OCI-LY3 (cell line): ENCODE data around the gene HMSD.

Source experiments
- EZH2phosphoT487 ChIP-seq: fragments of 200-600 bp; shearing (Covaris generic); IDR thresholded peaks from 2 replicates; pipeline ENCODE4 v1.6.1; 2018; ENCODE audit warnings: antibody characterized with exemption, mixed run types, low read depth
- TF ChIP-seq, protein P1 (sequence below): fragments of 200-600, 300-600 bp; sonication (generic); IDR thresholded peaks from 2 replicates; pipeline ENCODE4 v1.5.1; 2014; ENCODE audit warnings: antibody characterized with exemption, low read length, low read depth

DNA sequence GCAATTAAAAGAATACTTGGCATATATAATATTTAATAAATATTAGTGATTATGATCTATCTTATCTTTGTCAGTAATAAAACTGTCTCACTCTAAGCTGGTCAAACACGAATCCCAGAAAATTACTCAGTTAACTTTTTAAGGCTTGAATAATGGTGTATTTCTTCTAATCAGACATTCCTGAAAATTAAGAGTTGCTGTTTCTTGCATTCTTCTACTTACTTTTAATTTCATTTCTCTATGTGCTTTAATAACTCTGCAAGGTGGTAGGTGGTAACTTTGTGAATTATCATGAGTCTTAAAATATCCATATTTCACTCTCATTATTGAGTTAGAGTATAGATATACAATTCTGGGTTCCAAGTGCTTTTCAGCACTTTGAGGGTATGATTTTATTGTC, 44.4 kb upstream of the HMSD start:
- TF ChIP-seq, protein P1, sequence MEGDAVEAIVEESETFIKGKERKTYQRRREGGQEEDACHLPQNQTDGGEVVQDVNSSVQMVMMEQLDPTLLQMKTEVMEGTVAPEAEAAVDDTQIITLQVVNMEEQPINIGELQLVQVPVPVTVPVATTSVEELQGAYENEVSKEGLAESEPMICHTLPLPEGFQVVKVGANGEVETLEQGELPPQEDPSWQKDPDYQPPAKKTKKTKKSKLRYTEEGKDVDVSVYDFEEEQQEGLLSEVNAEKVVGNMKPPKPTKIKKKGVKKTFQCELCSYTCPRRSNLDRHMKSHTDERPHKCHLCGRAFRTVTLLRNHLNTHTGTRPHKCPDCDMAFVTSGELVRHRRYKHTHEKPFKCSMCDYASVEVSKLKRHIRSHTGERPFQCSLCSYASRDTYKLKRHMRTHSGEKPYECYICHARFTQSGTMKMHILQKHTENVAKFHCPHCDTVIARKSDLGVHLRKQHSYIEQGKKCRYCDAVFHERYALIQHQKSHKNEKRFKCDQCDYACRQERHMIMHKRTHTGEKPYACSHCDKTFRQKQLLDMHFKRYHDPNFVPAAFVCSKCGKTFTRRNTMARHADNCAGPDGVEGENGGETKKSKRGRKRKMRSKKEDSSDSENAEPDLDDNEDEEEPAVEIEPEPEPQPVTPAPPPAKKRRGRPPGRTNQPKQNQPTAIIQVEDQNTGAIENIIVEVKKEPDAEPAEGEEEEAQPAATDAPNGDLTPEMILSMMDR, result no peak
- TF ChIP-seq EZH2phosphoT487, result no peak
